ENCODE measurements around the gene DOK4. TPM values are rescaled to one million over a fixed set of nuclear protein-coding genes. Genes with fewer than 3 reads are reported as not detected.

The DOK4 gene
- total RNA-seq, 1 donor from 2014 or later, result 43.9 TPM

Other genes with a start within 250 kb of the DOK4 start
- 17.1 TPM for gene ARL2BP, start 241.2 kb downstream of the DOK4 start, total RNA-seq
- 7.5 TPM for gene PLLP, start 201.8 kb downstream of the DOK4 start, total RNA-seq
- 0.40 TPM for gene CCL22, start 127.7 kb downstream of the DOK4 start, total RNA-seq
- 13.8 TPM for gene CX3CL1, start 114.0 kb downstream of the DOK4 start, total RNA-seq
- not detected for gene CCL17, start 81.7 kb downstream of the DOK4 start, total RNA-seq
- gene CIAPIN1, start 39.1 kb downstream of the DOK4 start, total RNA-seq, result 21.3 TPM
- 64.5 TPM for gene COQ9, start 39.0 kb downstream of the DOK4 start, total RNA-seq
- 34.1 TPM for gene POLR2C, start 23.8 kb downstream of the DOK4 start, total RNA-seq
- gene CCDC102A, start 50.1 kb upstream of the DOK4 start, total RNA-seq, result 0.83 TPM
- 0.10 TPM for gene ADGRG5, start 56.1 kb upstream of the DOK4 start, total RNA-seq
- gene ADGRG1, start 142.1 kb upstream of the DOK4 start, total RNA-seq, result 5.1 TPM
- gene ADGRG3, start 181.8 kb upstream of the DOK4 start, total RNA-seq, result 0.43 TPM
- gene DRC7, start 208.3 kb upstream of the DOK4 start, total RNA-seq, result 0.50 TPM
- 8.7 TPM for gene KATNB1, start 249.3 kb upstream of the DOK4 start, total RNA-seq